Smooth muscle cell of the brain vasculature (primary cell): ENCODE data around the gene JAZF1.

Experiments
- DNase-seq: peaks from one replicate; pipeline ENCODE4 v3.0.0-alpha.2; 2012; ENCODE audit warnings: low read depth, low spot score

Gene JAZF1

DNA sequence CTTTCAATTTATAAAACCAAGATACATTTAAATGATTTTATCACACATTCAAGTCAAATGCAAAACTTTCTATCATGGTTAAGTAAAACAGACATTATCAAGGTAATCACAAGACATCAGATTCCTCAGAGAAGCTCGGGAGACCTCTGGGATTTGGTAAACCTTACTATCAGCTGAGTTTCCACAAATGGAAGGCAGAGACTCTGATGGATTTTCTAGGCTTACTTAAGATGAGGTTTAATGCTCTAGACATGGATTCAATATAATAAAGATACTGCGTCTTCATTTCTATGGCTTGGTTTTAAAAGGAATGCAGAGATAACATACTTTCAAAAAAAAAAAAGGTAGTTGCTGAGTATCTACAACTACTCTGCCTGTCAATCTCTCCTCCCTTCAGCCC lies 171.7 kb downstream of the JAZF1 start:
- DNase-seq: no peak

DNA sequence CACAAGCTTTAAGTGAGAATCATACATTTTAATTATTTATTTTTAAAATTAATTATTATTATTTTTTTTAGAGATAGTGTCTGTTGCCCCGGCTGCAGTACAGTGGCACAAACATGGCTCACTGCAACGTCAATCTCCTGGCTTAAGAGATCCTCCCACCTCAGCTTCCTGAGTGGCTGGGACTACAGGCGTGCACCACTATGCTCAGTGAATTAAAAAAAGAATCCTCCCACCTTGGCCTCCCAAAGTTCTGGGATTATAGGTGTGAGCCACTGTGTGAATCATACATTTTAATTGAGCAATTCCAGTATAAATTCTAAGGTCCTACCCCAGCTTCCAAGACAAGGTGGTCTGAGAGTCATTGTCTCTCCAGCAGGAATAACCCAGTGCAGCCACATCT lies 172.4 kb downstream of the JAZF1 start:
- DNase-seq: no peak

DNA sequence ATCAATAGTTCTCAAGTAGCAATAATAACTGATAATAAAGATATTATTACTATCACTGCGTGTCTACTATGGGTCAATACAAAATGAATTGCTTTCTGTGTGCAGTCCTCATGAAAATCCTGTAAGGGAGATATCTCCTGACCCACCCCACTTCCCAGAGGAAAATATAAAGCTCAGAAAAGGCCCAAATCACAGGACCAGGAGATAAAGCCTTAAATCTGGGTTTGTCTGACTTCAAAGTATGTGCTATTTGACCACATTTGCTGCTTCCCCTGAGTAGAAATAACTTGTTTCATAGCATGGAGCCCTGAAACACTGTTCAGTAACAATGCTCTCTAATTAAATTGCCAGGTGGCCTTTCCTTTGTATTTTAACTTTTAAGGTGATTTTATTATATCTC lies 174.1 kb downstream of the JAZF1 start:
- DNase-seq: no peak

DNA sequence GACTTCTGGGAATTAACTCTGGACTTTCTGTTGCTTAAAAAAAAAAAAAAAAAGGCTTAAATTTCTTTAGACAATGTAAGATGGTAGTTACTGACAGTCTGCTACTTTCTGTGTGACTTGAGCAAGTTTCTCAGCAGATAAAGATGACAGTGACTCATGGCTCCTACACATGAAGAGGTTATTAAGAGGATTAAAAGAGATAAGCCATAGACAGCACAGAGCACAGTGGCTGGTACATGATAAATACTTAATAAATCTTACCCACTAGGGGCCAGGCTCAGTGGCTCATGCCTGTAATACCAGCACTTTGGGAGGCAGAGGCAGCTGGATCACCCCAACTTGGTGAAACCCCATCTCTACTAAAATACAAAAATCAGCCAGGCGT lies 174.8 kb downstream of the JAZF1 start:
- DNase-seq: no peak

DNA sequence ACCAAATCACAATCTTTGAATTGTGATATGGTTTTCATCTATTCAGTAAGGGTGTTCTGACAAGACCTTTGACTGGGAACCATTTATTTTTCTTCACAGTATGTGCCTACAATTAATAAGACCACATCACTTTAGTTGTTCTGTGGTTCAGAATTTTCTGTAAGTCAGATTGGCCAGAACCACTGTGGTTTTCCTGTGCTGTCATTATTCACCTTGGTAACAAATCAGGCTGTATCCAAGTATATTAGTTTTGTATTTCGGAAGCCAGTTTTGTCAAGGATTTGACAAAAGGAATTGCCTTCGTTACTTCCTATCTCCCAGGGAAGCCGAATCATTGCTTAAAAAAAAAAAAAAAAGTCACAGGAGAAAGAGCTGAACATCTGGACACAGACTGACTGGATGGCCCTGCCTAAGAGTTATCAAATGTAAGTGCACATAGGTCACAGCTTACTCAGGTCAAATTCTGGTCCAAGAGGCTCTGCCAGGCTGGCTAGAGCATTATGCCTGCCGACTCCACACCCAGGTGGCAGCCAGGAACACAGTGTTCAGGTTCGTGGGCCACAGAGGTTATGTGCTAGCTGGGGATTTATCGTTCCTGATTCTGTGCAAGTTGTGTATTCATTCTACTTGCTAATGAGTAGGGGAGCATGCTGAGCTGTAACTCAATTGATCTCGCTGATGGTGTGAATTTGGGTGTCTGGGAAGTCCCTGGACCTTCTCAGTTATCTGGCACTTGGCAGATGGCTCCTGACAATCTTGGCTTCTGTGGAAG lies 175.3 kb downstream of the JAZF1 start:
- no peak for DNase-seq

DNA sequence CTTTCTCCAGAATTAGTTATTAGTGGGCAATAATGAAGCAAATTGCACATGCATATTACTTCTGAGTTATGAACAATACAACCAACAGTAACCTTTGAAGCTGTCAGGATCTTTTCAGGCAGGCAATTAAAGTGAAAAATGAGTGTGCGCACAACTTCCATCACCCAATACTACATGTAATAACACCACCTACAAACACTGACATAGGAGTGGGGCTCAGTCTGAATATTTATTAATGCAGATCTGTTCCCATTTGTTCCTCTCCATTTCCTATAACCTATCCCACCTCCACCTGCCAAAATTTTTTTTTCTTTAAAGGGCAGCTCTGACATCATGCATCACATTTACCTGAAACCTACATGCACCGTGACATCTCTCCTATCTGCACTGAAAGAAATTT lies 177.2 kb downstream of the JAZF1 start:
- DNase-seq: no peak

DNA sequence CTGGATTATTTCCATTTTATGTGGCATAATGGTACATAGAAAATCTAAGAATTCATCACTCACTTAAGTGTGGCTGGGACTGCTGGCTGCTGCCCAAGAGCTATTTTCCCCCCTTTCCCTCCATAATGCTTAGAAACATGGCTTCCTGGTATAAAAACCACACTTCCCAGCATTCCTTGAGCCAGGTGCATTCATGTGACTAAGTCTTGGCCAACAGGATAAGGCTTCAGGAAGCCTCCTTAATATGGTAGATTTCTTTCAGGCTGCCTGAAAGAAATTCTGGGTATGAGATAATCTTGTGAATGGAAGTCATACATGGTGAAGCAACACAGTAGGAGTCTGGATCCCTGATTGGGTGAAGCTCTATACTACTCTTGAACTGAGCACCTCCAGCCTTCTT lies 178.0 kb downstream of the JAZF1 start:
- no peak for DNase-seq

DNA sequence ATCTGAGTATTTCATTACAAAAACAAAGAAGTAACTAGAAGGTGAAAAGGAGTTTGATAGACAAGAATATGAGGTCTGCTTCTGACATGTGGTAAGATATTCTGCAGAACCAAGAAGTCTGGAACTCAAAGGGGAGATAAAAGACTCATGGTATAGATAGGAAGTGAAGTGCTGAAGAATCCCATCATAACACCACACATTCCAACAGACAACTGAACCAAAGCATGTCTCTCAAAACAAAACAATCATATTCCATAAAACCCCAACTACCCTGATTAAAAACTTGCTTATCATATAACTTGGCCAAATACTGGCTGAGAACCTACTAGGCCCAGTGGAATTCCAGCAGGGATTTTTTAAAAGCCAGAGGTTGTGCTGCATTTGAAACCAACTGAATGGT lies 178.7 kb downstream of the JAZF1 start:
- no peak for DNase-seq

DNA sequence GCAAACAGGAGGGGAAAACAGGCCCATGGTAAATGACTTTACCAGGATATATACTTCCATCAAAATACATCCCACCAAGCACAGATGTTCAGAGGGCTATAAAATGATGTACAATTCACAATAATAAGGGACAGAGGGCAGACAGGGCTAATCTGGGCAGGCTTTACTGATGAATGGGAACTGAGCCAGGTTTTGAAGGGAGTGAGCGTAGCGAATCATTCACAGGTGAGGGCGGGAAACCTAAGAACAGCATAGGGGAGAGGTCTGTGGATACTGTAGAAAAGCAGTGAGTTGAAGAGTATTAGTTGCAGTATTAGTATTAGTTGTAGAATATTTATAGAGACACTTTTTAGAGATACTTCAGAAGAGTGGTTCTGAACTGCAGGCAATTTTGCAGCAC lies 180.8 kb downstream of the JAZF1 start:
- DNase-seq: no peak

DNA sequence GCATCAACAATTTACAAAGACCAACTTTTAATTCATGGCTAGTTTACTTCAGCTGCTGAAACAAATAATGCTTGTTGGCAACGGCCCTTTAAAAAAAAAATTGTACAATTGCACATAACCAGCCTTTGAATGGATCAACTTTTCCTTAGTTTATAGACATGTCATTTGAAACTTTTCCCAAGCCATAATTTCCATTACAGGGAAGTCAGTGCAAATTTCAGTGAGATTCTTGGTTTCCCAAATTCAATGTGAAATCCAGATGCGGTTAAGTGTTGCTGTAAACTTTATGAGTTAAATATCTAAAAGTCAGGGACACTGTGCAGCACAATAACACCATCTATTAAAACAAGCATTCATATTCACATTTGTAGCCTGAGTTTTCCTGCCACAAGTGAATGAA lies 182.2 kb downstream of the JAZF1 start:
- DNase-seq: no peak

DNA sequence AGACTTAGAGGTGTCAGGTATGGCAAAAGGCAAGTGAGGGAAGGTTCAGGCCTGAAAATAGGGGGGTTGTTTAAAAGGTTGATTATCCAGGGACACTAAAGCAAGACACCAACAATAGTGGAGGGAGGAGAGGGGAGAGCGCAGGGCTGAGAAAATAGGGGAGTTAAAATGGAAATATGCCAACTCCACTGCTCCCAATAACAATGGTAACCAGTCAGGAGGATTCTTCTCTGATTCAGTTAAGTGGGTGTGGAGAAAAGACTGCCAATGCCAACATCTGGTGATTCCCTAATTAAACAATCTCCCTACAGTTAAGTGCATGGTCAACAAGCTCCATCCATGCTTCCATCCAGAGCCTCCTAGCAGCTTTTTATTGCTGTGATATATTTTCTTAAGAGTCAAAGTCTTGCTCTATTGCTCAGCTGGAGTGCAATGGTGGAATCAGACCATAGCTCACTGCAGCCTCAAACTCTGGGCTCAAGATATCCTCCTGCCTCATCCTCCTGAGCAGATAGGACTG lies 183.3 kb downstream of the JAZF1 start:
- DNase-seq: no peak

DNA sequence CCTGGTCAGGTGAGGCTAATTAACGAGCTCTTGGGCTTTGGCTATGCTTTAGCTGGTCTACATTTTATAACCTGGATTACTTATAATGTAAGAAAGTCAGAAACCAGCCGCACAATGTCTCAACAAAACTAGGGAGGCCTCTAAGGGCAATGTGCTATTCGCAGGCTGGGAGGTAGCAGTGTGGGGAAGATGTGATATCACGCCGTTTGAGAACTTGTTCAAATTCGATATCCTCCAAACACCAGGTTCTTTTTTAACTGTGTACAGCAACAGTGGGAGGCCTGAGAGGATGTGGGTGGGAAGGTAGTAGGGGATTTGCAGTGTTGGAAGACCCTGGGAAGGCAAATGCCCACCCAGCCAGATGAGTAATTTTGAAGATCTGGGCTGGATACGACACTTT lies 184.5 kb downstream of the JAZF1 start:
- DNase-seq: no peak

DNA sequence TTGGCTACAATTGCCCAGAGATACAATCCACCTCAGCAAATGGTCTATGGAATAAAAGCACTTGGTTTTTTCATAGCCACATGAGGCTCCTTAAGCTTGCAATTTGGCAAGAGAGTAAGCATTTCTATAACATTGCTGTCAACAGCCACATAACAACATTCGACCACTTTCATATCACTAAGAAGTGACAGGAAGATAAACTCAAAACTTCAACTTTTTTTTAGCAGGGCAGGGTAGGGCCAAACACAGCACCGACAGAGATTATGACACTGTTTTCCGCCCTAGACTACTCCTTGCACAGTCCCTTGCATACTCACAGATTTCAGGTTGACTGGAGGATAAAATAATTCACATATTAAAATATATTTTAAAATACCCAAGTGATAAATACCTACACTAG lies 185.4 kb downstream of the JAZF1 start:
- no peak for DNase-seq

DNA sequence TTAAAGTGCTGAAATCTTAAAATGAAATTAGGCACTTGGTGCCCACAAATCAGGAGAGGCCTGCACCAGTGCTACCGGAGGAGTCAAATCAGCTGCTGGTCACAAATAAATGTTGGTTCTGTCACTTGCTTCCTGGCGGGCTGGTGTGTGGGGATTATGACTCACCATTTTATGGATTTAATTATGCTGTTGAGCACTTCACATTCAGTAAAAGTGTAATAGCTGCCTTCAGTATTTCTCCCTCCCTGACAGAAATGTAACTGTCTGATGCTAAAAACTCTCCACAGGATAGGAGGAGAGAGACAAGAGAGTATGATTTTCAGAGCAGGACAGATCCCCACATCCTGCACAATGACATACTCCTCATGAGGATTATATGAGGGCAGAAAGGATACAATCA lies 186.0 kb downstream of the JAZF1 start:
- no peak for DNase-seq

DNA sequence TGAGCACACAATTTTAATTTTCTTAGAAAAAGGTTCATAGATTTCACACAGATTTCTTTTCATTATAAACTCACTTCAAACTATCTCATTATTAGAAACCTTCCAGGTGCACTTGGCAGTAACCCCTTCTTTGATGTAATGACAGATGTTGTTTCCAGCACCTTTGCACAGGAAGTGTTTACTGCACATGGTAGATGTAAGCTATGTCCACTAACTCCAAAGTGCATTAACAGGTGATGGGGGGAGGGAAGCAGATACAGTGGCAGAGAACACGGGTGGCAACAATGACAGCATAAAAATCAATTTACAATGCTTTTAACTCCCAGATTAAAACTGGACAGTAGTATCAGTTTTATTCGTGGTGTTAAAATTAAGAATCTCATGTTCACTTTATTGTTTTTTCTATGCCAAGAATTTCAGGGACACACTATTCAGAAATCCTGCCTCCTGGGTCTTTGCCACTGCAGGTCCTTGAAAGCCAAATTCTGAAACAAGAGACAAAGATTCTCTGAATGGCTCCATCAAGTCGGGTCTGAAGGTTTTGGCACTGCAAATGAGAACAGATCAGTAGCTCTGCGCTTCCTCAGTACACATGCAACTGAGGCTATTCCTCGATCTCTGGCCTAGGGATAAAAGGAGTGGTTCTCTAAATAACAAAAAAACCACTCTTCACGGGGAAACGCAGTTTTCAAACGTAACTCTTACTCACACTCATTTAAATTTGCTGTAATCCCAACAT lies 187.7 kb downstream of the JAZF1 start:
- DNase-seq: no peak

DNA sequence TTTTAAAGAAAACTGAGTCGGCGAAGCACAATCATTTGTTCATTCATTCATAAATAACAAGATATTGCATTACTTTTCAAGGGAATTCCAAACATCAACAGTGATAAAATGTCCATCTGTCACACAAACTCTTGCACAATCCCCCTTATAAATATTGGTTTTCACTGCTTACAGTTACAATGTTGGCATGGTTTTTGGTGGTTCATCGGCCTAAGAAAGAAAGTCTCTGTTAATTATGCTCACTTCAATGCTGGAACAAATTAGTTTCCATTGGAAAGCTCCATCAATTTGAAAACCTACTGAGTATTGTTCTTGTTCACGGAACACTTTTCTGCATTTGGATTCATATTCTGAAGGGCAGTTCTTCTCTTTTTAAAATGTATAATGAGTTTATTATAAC lies 188.5 kb downstream of the JAZF1 start:
- DNase-seq: no peak

DNA sequence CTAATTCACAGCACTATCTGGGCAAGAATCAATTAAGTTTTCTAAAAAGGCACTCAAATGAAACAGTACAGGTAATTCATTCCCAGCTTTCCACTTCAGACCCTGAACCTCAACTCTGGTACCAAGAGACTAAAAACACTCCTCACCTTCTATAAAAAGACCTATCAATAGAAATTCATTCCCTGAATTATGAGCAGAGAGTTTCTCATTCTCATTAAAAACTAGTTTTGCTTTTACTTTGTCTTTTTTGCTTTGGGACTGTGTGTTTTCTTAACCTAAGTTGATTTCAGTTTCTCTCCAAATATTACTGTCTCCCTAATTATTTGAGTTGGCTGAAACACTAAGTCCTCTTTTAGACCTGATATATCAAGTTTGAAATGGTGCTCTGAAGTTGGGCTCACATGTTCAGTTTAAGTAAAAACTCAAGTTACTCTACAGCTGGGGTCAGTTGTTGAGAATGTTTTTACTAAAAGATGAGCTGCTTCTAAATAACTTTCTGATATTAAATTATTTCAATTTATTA lies 189.5 kb downstream of the JAZF1 start:
- no peak for DNase-seq

DNA sequence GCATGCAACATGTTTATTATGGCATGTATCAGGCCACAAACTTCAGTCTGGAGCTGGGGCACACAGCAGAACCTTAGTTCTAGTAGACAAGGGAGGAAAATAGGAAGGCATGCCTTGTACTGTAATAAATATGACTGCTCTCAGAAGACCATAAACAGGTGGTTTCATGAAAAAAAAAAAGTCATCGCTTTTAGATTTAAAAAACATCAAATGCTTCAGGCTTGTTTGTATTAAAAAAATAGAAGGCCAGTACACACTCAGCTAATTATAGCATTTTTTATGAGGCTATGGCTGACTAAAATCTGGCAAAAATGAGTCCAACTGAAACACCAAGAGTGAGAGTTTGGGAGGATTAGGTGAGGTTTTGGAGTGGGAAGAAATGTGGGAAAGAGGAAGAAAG lies 204.1 kb downstream of the JAZF1 start:
- no peak for DNase-seq

DNA sequence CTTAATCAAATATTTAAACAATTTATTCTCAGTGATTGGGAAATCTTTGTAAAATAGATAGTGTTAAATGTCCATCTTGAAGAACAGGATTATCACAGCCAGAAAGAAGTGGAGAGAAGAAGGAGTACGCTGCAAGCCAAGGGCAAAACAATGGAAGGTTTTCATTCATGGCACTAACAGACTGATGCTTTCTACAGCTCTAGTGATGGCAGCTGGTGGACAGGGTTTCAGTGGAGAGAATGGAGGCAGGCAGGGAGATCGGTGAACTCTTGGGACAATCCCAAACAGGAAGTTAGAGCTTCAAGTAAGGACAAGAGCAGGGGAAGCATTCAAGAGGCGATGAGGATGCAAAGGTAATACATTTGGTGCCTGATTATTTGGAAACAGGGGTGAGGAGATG lies 207.0 kb downstream of the JAZF1 start:
- DNase-seq: no peak

DNA sequence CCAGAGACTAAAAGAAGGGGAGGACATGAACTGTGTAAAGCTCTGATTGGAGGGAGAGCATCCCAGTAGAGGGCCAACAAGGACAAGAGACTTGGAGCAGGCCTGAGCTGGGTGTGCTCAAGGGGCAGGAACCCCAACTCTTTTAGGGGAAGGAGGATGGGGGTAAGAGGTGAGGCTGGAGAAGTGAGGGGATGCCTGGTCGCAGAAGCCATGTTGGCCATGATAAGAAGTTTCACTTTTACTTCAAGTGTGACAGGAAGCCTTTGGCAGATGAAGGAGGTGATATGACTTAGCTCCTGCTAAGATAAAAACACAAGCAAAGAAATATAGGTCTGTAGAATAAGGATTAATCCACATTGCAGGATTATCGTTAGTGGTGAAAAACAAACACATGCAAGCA lies 208.3 kb downstream of the JAZF1 start:
- no peak for DNase-seq

DNA sequence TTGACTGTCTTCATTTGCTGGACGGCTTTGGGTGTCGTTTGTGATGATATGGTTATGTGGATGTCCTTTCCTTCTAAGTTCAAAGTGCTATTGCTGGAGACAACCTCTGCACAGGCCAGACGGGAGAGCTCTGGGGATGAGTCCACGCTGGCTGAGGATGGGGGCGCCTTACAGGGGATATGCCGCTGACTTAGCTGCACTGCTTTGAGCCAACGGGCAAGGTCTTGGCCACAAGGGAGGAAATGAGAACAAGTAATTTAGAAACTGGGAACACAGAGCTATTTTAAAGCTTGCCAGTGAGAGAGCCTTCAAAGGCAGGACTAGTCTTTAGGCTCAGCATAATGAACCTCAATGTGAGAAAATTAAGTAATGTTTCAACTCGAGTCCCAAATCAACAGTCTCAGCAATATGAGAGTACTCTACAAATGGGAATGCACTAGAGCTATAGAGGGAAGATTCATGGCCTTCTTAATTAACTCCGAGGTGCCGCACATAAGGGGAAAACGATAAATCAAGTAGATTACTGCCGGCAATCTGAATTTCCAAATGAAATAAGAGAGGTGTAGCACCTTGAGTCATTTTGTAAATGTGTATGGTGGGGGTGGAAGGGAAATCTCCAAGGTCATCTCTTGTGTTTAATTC lies 209.3 kb downstream of the JAZF1 start:
- DNase-seq: no peak

DNA sequence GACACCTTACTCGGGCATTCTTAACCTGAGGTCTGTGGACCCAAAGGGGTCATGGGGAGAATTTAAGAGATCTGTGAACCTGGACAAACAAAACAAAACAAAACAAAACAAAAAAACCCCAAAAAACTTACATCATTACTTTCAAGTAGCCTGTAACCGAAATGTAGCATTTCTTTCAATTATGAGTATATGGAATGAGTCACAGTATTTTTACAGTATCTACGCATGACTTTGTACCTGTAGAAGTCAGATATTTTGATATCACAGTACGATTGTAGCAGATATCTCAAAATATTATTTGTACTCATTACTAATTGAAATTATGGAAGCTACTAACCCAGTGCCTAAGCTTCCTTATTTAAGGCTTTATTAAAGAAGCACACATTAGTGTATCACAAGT lies 210.2 kb downstream of the JAZF1 start:
- no peak for DNase-seq

DNA sequence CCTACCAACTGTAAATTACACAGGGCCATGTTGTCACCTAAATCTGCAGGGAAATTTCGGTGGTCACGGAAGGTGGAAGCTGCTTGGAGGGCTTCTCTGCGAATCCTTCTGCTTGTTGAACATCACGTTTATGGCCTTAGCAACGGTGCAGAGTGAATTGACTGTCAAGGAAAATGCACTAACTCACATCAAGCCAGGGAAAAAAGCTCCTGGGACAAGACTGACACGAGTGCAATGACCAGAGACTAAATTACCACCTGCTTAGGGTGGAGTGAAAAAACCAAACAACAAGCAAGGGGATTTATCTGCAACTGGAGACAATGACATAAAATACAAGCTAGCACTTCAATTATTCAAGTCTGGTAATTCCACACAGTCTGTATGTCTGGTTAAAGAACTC lies 211.2 kb downstream of the JAZF1 start:
- DNase-seq: no peak
